Measurements from ENCODE around the gene TRHDE. TPM values are rescaled to one million over a fixed set of nuclear protein-coding genes. Genes with fewer than 3 reads are reported as not detected.

Gene TRHDE
- total RNA-seq, 2 donors from 2014 or later: 10.9 to 73.2 TPM

- Histone ChIP-seq H3K9me3 (no peaks in the 10 kb centered on the region), H3K27ac (no peak overlapping the region), H3K27me3 (no peaks in the 10 kb centered on the region), H3K4me3 (no peak overlapping the region), H3K36me3 (replicated peaks in 1 of 2; ENCODE audit: insufficient read depth in 1 of 2, low read depth in 2 of 2) (no peaks in the 10 kb centered on the region), H3K4me1 (peaks cover 9% of the 10 kb centered on the region)
- TF ChIP-seq CTCF (IDR thresholded peaks at IDR 0.05): no peak
- TF ChIP-seq POLR2A (IDR thresholded peaks at IDR 0.05): no peak
- intact Hi-C loops (cut with DNase I): no loop called here
- ATAC-seq: peak; percentile 6
- WGBS, 2 donors: 78 to 97% methylated on average over 3 to 4 of the region's 4 CpGs
- DNase-seq: no peak
These were observed 213.0 kb downstream of the TRHDE start for GRCh38 chr12:72485017-72485701.

GRCh38 chr12:72491426-72491825, 219.3 kb downstream of the TRHDE start:
- intact Hi-C loops (cut with DNase I): no loop called here
- no peak overlapping the region for H3K4me3 ChIP-seq
- 80 to 84% methylated on average over 4 of the region's 4 CpGs for WGBS, 2 donors
- DNase-seq (no peak), ATAC-seq (no peak)
- H3K4me1 ChIP-seq: peaks cover 5% of the 10 kb centered on the region
- no peaks in the 10 kb centered on the region for H3K36me3 ChIP-seq (replicated peaks in 1 of 2; ENCODE audit: insufficient read depth in 1 of 2, low read depth in 2 of 2)
- H3K27ac ChIP-seq: no peak overlapping the region
- no peaks in the 10 kb centered on the region for H3K27me3 ChIP-seq
- no peaks in the 10 kb centered on the region for H3K9me3 ChIP-seq
- no peak for TF ChIP-seq POLR2A (IDR thresholded peaks at IDR 0.05)
- no peak for TF ChIP-seq CTCF (IDR thresholded peaks at IDR 0.05)

- peak; percentile 60 for ATAC-seq
- DNase-seq: no peak
- intact Hi-C loops (cut with DNase I): no loop called here
- TF ChIP-seq POLR2A (IDR thresholded peaks at IDR 0.05) (no peak), CTCF (IDR thresholded peaks at IDR 0.05) (no peak)
- WGBS, 2 donors: 50 to 53% methylated on average over 1 of the region's 1 CpG
- Histone ChIP-seq H3K4me1 (peaks cover 5% of the 10 kb centered on the region), H3K36me3 (replicated peaks in 1 of 2; ENCODE audit: insufficient read depth in 1 of 2, low read depth in 2 of 2) (no peaks in the 10 kb centered on the region), H3K27ac (peak overlapping the region in 1 of 4 donors; percentile 50), H3K4me3 (no peak overlapping the region), H3K27me3 (no peaks in the 10 kb centered on the region), H3K9me3 (no peaks in the 10 kb centered on the region)
These were observed 221.2 kb downstream of the TRHDE start for GRCh38 chr12:72493407-72493806.

GRCh38 chr12:72498354-72498753, 226.2 kb downstream of the TRHDE start:
- no peak overlapping the region for H3K27ac ChIP-seq
- TF ChIP-seq POLR2A (IDR thresholded peaks at IDR 0.05) (no peak), CTCF (IDR thresholded peaks at IDR 0.05) (no peak)
- no peak overlapping the region for H3K4me3 ChIP-seq
- no peaks in the 10 kb centered on the region for H3K36me3 ChIP-seq (replicated peaks in 1 of 2; ENCODE audit: insufficient read depth in 1 of 2, low read depth in 2 of 2)
- ATAC-seq (no peak), DNase-seq (no peak)
- H3K27me3 ChIP-seq: no peaks in the 10 kb centered on the region
- no peaks in the 10 kb centered on the region for H3K9me3 ChIP-seq
- 67 to 74% methylated on average over 1 of the region's 1 CpG for WGBS, 2 donors
- H3K4me1 ChIP-seq: no peaks in the 10 kb centered on the region
- intact Hi-C loops (cut with DNase I): no loop called here

GRCh38 chr12:72499244-72499643, 227.1 kb downstream of the TRHDE start:
- H3K9me3 ChIP-seq: no peaks in the 10 kb centered on the region
- DNase-seq (no peak), ATAC-seq (no peak)
- 92 to 96% methylated on average over 5 of the region's 5 CpGs for WGBS, 2 donors
- H3K4me1 ChIP-seq: no peaks in the 10 kb centered on the region
- intact Hi-C loops (cut with DNase I): no loop called here
- no peaks in the 10 kb centered on the region for H3K27me3 ChIP-seq
- no peaks in the 10 kb centered on the region for H3K36me3 ChIP-seq (replicated peaks in 1 of 2; ENCODE audit: insufficient read depth in 1 of 2, low read depth in 2 of 2)
- no peak overlapping the region for H3K27ac ChIP-seq
- H3K4me3 ChIP-seq: no peak overlapping the region
- no peak for TF ChIP-seq CTCF (IDR thresholded peaks at IDR 0.05)
- no peak for TF ChIP-seq POLR2A (IDR thresholded peaks at IDR 0.05)
